ENCODE data around the gene CENPVL1.

The CENPVL1 gene

DNA sequence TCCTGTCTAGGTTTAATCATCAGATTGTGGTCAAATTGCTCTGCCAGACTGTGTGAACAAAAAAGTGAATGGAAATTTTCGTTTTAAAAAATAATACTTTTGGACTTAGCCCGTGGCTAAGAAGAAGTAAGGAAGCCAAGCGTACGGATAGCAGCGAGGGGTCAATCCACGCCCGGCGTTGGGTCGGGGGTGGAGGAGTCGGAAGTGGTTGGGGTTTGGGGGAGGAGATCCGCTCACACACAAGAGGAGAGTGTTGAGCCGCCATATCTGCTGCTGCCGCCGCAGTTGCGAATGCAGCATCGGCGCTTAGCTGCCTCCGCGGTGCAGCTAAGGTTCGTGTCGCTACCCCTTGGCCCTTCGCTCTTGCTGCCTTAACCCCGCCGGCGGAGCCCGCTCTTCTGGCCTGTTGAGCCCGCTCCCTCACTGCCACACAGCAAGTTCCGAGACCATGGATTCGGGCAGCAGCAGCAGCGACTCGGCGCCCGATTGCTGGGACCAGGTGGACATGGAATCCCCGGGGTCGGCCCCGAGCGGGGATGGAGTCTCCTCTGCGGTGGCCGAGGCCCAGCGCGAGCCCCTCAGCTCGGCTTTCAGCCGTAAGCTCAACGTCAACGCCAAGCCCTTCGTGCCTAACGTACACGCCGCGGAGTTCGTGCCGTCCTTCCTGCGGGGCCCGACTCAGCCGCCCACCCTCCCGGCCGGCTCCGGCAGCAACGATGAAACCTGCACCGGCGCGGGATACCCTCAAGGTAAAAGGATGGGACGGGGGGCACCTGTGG lies 33.1 kb downstream of the CENPVL1 start, which contains the start of gene GSPT2:
TSS of gene GSPT2 (plus strand) at position 264 of the 779 bp plus-strand sequence. CDS start at position 449, 185 bp downstream.
- peak within 1 kb of the TSS; percentile 72 for H3K27ac ChIP-seq (ENCODE audit: low read length)
- peak within 1 kb of the TSS; percentile 91 for H3K4me3 ChIP-seq (ENCODE audit: low read length)
- peak within 1 kb of the TSS; percentile 95 for H3K9ac ChIP-seq (ENCODE audit: low read depth, low read length)
- no peaks in the 10 kb centered on the region for H3K9me3 ChIP-seq (ENCODE audit: insufficient read depth, low read depth, low read length)
- H3K4me1 ChIP-seq (ENCODE audit: insufficient read depth, low read length), result peaks cover 8% of the 10 kb centered on the region; the same call in 1 of the 2 replicates
- H3K27me3 ChIP-seq (ENCODE audit: insufficient read depth, low read length), result no peaks in the 10 kb centered on the region
- H3K36me3 ChIP-seq (ENCODE audit: insufficient read depth, low read depth, low read length), result peaks cover 20% of the 10 kb centered on the region

DNA sequence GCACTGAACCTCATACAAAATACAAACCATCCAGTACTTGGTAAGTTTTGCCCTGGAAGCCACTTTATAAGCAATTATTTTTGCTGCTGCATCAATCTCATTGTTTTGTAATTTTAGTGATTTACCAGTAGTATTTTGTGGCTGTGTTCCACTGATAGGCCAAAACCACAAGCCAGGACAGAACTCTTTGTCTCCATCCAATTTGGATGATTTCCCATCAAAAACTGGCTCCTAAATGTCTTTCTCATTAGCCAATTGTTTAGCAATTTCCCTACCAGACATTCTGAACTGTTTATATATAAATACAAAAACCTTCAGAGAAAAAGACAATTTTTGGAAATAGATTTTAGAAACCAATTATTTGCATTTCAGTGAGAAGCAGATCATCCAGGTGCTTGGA lies 37.4 kb downstream of the CENPVL1 start:
- no peak overlapping the region for H3K9ac ChIP-seq (ENCODE audit: low read depth, low read length)
- no peak overlapping the region for H3K27ac ChIP-seq (ENCODE audit: low read length)
- H3K9me3 ChIP-seq (ENCODE audit: insufficient read depth, low read depth, low read length), result no peaks in the 10 kb centered on the region
- H3K4me1 ChIP-seq (ENCODE audit: insufficient read depth, low read length), result peaks cover 4% of the 10 kb centered on the region; the same call in 1 of the 2 replicates
- H3K27me3 ChIP-seq (ENCODE audit: insufficient read depth, low read length), result no peaks in the 10 kb centered on the region
- H3K4me3 ChIP-seq (ENCODE audit: low read length), result no peak overlapping the region
- peaks cover 20% of the 10 kb centered on the region for H3K36me3 ChIP-seq (ENCODE audit: insufficient read depth, low read depth, low read length)

GRCh38 chrX:51759055-51759839 lies 48.9 kb downstream of the CENPVL1 start:
- H3K4me1 ChIP-seq (ENCODE audit: insufficient read depth, low read length), result no peaks in the 10 kb centered on the region
- H3K9ac ChIP-seq (ENCODE audit: low read depth, low read length), result no peak overlapping the region
- no peaks in the 10 kb centered on the region for H3K27me3 ChIP-seq (ENCODE audit: insufficient read depth, low read length)
- no peaks in the 10 kb centered on the region for H3K9me3 ChIP-seq (ENCODE audit: insufficient read depth, low read depth, low read length)
- no peak overlapping the region for H3K4me3 ChIP-seq (ENCODE audit: low read length)
- no peak overlapping the region for H3K27ac ChIP-seq (ENCODE audit: low read length)
- H3K36me3 ChIP-seq (ENCODE audit: insufficient read depth, low read depth, low read length), result no peaks in the 10 kb centered on the region

- no peaks in the 10 kb centered on the region for H3K4me1 ChIP-seq (ENCODE audit: insufficient read depth, low read length)
- H3K9ac ChIP-seq (ENCODE audit: low read depth, low read length), result no peak overlapping the region
- H3K36me3 ChIP-seq (ENCODE audit: insufficient read depth, low read depth, low read length), result no peaks in the 10 kb centered on the region
- H3K27me3 ChIP-seq (ENCODE audit: insufficient read depth, low read length), result no peaks in the 10 kb centered on the region
- H3K27ac ChIP-seq (ENCODE audit: low read length), result no peak overlapping the region
- H3K4me3 ChIP-seq (ENCODE audit: low read length), result no peak overlapping the region
- no peaks in the 10 kb centered on the region for H3K9me3 ChIP-seq (ENCODE audit: insufficient read depth, low read depth, low read length)
These were observed 50.3 kb downstream of the CENPVL1 start for GRCh38 chrX:51760657-51761056.

All from iPS-20b (cell line).